AG04449 (cell line): ENCODE results near the gene BRCA1.
"Not testable (repeated sequence)": the region's sequence is repeated elsewhere in the genome, so short reads cannot be mapped to it uniquely, and the experiment has no call there.

Source experiments
- CTCF ChIA-PET: fragments of 350-600 bp; formaldehyde crosslinking; extraction: SDS; loops from one replicate; lab custom pipeline; 2021; ENCODE audit warnings: antibody characterized with exemption; lab: Yijun Ruan, JAX
- POLR2A ChIA-PET: fragments of 400-600, 350-600 bp; formaldehyde crosslinking; extraction: SDS; loops from one replicate; lab custom pipeline; 2020; ENCODE audit warnings: antibody characterized with exemption, inconsistent platforms; lab: Yijun Ruan, JAX
- DNase-seq: peaks from one replicate; pipeline ENCODE4 v3.0.0-alpha.2; 2010; ENCODE audit warnings: low read depth, low spot score
- H3K4me3 ChIP-seq: 2 replicates; pipeline ENCODE4 v1.5.1; 2011; ENCODE audit warnings: low read depth, mild to moderate bottlenecking, control low read depth, low read length
- CTCF ChIP-seq: IDR thresholded peaks from one replicate; pipeline ENCODE4 v1.5.1; 2011; ENCODE audit warnings: mild to moderate bottlenecking, moderate library complexity, low read length, control low read depth, inconsistent platforms; ENCODE audit not compliant: insufficient read depth; ENCODE audit errors: missing control alignments

BRCA1 gene

GRCh38 chr17:43106552-43106951 is 18.6 kb downstream of the BRCA1 start:
- CTCF ChIA-PET: no interaction called here
- no peak for DNase-seq
- no peak overlapping the region for H3K4me3 ChIP-seq
- TF ChIP-seq CTCF: no peak
- POLR2A ChIA-PET: no interaction called here

- TF ChIP-seq CTCF: no peak
- no peak for DNase-seq
- POLR2A ChIA-PET: no interaction called here
- CTCF ChIA-PET: no interaction called here
- H3K4me3 ChIP-seq: no peak overlapping the region
Measured at GRCh38 chr17:43105146-43105545, 20.0 kb downstream of the BRCA1 start.

- H3K4me3 ChIP-seq: no peak overlapping the region
- POLR2A ChIA-PET: no interaction called here
- DNase-seq: no peak
- TF ChIP-seq CTCF: no peak
- CTCF ChIA-PET: interaction anchor here (0.7 kb wide), 1 partner anchor 31 kb away, joined by 3 read pairs; no protein-coding TSS in a partner anchor
Measured at GRCh38 chr17:43104665-43105064, 20.5 kb downstream of the BRCA1 start.

- H3K4me3 ChIP-seq, DNase-seq, POLR2A ChIA-PET, CTCF ChIA-PET: not testable (repeated sequence)
Measured at GRCh38 chr17:43095364-43095763, 29.8 kb downstream of the BRCA1 start.

GRCh38 chr17:43094129-43094835 is 30.9 kb downstream of the BRCA1 start:
- POLR2A ChIA-PET: no interaction called here
- no peak overlapping the region for H3K4me3 ChIP-seq
- CTCF ChIA-PET: no interaction called here
- no peak for TF ChIP-seq CTCF
- no peak for DNase-seq

- POLR2A ChIA-PET: no interaction called here
- TF ChIP-seq CTCF: no peak
- CTCF ChIA-PET: no interaction called here
- no peak for DNase-seq
- H3K4me3 ChIP-seq: no peak overlapping the region
Measured at GRCh38 chr17:43092901-43093300, 32.3 kb downstream of the BRCA1 start.

- CTCF ChIA-PET: interaction anchor here (2.1 kb wide), 1 partner anchor 66 kb away, joined by 8 read pairs; no protein-coding TSS in a partner anchor
- no peak overlapping the region for H3K4me3 ChIP-seq
- no peak for TF ChIP-seq CTCF
- POLR2A ChIA-PET: no interaction called here
- DNase-seq: no peak
Measured at GRCh38 chr17:43090022-43090421, 35.1 kb downstream of the BRCA1 start.
